NCI-H1417 (cell line): Measurements from ENCODE around the gene GLP1R.

Experiments used
- DNase-seq, 3 experiments: peaks; one replicate each; lab custom pipeline; 2025; lab: John Stamatoyannopoulos, UW

Gene GLP1R

GRCh38 chr6:39048481-39049399, at the start of gene GLP1R:
TSS of gene GLP1R (plus strand) at chr6:39048781. CDS start at chr6:39048841, 60 bp downstream.
- no peak for DNase-seq

GRCh38 chr6:39003072-39003471, 45.5 kb upstream of the GLP1R start:
- DNase-seq, result peak in 2 of 3 experiments; percentile 27 to 67

DNA sequence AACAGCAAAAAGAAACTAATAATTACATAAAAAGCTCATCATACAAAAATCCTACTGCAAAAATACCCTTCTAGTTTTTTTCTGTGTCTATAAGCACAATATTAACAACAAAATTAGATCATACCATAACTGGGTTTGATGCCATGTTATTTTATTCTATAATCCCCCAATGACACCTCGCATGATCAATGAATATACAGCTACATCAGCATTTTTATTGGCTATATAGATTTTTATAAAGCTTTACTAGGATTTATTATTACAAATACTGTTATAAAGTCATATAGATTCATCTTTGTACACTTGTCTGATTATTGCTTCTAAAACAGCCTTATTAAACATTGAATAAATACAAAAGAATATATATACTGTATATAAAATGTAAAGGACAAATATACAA, 45.1 kb upstream of the GLP1R start:
- no peak for DNase-seq

DNA sequence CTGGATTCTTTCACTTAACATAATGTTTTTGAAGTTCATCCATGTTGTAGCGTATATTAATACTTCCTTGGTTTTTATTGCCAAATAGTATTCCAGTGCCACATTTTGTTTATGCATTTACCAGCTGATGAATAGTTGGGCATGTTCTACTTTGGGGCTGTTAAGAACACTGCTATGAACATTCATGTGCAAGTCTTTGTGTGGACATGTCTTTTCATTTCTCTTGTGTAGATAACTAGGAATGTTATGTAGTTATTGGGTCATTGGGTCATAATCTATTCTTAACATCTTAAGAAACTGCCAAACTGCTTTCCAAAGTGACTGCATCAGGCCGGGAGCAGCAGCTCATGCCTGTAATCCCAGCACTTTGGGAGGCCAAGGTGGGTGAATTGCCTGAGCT, 43.8 kb upstream of the GLP1R start:
- no peak for DNase-seq

DNA sequence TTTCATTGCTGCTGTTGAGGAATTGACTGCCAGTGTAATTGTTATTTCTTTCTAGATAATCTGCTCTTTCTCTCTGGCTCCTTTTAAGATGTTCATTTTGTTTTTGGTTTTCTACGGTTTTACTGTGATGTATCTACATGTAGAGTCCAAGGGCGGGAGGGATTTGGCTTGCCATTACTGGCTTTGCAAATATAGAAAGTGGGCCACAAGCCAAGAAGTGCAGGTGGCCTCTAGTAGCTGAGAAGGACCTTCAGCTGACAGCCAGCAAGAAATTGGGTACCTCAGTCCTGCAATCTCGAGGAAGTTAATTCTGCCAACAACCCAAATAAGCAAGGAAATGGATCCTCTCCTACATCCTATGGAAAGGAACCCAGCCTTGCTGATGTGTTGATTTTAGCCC, 42.8 kb upstream of the GLP1R start:
- DNase-seq, result peak in 1 of 3 experiments; percentile 30

- DNase-seq, result no peak
Measured at GRCh38 chr6:39007575-39007974, 41.0 kb upstream of the GLP1R start.

- DNase-seq, result no peak
Measured at GRCh38 chr6:39008737-39009136, 39.8 kb upstream of the GLP1R start.

DNA sequence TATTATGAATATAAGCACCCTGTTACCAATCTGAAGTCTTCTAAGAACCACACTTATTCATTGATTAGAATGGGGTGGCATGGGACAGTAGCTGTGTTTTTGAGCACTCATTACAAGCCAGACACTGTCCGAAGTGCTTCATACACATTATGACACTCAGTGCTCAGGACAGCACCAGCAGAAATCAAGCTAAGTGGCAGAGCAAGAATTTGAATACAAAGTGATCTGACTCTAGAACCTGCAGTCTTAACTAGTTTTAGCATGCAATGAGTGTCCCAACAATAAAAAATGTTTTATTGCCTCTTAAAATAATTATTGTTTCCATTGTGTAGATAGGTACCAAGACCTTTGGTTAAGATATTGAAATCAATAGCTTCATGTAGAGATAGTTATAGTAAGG, 39.1 kb upstream of the GLP1R start:
- no peak for DNase-seq

DNA sequence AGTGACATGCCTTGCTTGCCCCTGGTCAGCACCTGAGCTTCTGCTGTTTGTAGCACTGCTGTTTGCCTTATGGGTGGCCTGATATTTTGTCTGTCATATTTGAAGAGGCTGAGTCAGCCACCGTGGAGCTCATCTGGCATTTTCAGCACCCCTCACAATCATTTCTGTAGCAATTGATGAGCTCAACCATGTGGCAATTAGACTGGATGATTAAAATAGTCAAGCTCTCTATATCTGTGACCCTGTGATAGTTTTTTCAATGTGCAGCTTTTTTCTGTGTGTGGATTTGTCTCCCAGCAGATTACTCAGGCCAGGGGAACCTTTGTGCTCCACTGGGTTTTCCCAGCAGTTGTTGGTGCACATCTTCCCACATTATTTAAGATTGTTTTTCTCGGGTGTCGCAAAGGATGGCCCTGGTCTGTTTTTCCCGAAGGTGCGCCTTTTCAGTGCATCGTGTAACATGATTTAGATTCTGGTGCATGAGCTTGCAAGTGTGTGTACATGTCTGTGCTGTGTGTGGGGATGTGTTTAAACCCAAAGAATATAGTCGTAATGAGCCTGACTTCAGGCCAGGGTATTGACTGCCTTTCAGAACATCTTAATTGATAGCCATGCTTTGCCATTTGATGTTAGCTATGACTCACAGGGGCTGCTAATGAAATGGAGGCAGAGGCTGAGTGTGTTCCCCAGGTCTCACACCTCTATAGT, 31.6 kb upstream of the GLP1R start:
- no peak for DNase-seq

GRCh38 chr6:39017547-39017880, 31.1 kb upstream of the GLP1R start:
- no peak for DNase-seq

DNA sequence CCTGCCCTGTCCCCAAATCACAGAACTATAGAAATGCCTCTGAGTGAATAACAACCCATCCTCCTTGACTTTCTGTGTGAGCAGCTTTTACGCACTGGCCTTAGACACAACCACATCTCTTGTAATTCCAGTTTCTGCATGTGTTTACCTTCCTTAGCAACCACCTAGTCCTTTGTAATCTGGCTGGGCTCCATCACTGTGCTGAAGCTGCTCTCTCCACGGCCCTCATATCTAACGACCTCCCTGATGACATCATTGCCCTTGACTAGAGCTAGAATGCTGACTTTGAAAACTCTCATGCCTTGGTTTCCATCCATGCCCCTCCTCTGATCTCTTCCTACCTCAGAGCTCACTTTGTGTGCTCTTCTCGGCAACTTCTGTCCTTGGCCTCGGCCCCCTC, 30.5 kb upstream of the GLP1R start:
- DNase-seq, result peak in 1 of 3 experiments; percentile 6

DNA sequence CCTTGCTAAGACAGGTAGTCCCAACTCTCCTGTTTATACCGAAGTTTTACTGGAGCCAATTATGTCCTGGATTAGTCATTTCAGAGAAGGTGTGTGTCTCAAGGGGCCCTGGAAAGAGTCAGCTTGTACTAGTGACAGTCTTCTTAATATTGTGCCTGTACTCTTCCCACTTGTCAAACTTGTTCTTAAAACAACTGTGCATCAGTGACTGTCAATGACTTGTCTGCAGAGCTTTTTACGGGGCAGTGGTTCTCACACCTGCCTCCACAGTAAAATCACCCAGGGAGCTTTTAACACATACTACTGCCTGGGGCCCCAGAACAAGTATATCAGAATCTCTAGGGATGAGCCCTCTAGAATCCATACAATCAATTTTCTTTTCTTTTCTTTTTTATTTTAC, 28.4 kb upstream of the GLP1R start:
- DNase-seq, result no peak

DNA sequence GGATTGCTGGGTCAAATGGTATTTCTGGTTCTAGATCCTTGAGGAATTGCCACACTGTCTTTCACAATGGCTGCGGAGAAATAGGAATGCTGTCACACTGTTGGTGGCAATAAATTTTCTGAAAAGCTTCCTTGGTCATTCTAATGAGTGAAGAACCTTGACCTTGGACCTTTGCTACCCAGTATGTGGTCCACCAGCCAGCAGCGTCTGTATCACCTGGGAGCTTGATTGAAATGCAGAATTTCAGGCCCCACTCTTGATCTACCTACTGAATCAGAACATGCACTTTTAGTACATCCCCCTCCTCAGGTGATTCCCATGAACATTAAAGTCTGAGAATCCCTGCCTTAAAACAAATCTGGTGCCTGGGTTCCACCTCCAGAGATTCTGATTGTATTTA, 27.5 kb upstream of the GLP1R start:
- DNase-seq, result no peak

DNA sequence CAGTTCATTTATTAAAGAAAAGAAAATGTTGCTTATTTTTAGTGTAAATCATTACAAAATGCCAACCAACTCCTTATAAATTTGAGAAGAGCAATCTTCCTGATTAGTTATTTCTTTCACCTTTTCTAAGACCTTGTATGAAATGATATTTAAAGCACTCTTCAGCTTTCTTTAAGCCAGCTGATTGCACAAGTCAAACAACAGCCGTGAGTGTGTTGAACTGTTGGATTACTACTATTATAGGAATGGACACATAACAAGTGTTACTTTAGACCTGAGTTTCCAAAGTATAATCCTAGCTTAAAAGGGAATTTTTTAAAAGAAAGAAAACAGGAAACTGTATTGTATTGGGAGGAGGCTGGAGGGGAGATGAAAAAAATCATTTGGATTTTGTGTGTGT, 26.8 kb upstream of the GLP1R start:
- DNase-seq, result no peak

DNA sequence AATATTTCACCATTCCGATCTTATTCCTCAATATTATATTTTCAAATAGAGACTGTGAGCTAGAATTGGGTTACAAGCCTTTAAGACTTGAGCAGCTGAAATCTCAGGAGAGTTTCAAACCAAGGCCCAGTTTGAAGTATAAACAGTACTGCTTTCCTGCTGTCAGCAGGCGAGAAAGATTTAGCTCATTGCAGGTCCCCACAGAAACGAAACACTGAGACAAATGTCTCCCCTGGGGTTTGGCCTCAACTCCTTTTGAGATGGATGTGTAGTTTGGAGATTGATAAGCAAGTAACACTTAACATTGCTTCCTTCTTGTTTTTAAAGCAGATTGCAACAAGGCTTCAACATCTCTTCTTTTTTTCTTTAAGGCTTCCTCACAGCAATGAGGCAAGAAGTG, 22.4 kb upstream of the GLP1R start:
- no peak for DNase-seq

- no peak for DNase-seq
Measured at GRCh38 chr6:39029156-39030011, 19.2 kb upstream of the GLP1R start.

GRCh38 chr6:39035681-39036080, 12.9 kb upstream of the GLP1R start:
- no peak for DNase-seq

- no peak for DNase-seq
Measured at GRCh38 chr6:39037082-39037508, 11.5 kb upstream of the GLP1R start.

- no peak for DNase-seq
Measured at GRCh38 chr6:39037707-39038106, 10.9 kb upstream of the GLP1R start.

DNA sequence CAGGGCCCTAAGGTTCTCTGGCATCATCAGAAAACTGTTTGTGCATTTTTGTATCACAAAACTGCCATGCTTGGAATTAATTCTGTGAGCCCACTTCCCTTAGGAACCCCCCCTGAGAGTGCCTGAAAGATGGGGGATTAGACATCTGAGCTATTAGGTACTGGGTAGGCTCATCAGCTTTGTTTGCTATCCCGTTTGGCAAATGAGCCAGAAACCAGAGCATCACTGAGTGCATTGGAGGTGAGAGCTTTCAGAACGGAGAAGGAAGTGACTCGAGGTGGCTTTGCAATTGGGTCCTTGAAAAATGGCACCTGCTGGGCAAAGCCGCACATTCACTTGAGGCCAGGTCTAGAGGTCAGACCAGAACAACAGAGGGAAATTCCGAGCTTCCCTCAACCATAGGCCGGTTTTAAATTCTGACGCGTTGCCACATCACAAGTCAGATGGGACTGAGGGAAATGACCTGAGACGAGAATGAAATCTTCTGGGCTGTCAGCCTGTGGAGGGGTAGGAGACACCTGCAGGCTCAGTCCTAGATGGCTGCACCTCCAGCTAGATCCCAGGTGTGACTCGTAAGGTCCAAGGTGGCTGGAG, 8.4 kb upstream of the GLP1R start:
- DNase-seq, result no peak

DNA sequence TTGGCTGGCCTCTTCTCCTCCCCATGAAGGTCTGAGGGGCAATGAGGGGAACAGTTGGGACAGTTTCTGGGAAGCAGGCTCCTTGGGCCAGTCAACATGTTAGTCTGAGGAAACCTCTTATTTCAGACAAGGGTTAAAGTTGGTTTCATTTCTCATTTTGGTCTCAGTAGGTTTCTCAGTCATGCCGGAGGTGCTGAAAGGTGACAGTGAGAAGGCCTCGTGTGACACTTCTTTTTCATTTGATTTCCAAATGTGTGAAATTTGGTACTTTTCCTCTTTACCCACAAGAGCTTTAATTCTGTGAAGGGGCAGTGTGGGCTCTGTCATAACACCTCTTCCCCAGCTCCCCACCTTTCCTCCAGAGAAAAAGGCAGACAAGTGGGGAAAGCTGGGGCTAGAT, 7.5 kb upstream of the GLP1R start:
- no peak for DNase-seq

- no peak for DNase-seq
Measured at GRCh38 chr6:39043776-39044175, 4.8 kb upstream of the GLP1R start.
